ENCODE results near the gene NKD2.
"Not testable (repeated sequence)": the region's sequence is repeated elsewhere in the genome, so short reads cannot be mapped to it uniquely, and the experiment has no call there.

NKD2 gene

DNA sequence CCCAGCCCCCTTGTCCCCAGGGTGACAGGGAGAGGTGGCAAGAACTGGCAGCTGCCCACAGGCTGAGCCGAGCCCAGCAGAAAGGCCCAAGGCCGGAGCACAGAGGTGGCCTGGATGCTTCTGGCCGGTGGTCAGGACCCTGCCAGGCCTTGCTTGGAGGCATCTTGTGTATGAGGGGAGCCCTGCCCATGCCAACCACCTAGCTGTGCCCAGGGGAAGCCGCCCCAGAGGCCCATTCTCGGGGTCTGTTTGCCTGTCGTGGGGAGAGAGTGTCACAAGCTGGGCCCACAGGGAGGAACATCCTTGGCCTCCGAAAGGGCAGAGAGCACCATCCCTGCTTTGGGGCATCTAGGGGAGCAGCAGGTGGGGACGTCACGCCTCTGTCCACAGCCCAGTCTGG is 10.0 kb downstream of the NKD2 start:
- Mint-ChIP-seq H3K27me3 (ENCODE audit: low read depth, poor library complexity) (no peaks in the 10 kb centered on the region), H3K27ac (no peak overlapping the region), H3K4me1 (peaks cover 42% of the 10 kb centered on the region), H3K4me3 (no peak overlapping the region), H3K36me3 (ENCODE audit: low read depth) (no peaks in the 10 kb centered on the region), H3K9me3 (no peaks in the 10 kb centered on the region)
- no peak for DNase-seq
- no peak for TF ChIP-seq CTCF (IDR thresholded peaks at IDR 0.05)

DNA sequence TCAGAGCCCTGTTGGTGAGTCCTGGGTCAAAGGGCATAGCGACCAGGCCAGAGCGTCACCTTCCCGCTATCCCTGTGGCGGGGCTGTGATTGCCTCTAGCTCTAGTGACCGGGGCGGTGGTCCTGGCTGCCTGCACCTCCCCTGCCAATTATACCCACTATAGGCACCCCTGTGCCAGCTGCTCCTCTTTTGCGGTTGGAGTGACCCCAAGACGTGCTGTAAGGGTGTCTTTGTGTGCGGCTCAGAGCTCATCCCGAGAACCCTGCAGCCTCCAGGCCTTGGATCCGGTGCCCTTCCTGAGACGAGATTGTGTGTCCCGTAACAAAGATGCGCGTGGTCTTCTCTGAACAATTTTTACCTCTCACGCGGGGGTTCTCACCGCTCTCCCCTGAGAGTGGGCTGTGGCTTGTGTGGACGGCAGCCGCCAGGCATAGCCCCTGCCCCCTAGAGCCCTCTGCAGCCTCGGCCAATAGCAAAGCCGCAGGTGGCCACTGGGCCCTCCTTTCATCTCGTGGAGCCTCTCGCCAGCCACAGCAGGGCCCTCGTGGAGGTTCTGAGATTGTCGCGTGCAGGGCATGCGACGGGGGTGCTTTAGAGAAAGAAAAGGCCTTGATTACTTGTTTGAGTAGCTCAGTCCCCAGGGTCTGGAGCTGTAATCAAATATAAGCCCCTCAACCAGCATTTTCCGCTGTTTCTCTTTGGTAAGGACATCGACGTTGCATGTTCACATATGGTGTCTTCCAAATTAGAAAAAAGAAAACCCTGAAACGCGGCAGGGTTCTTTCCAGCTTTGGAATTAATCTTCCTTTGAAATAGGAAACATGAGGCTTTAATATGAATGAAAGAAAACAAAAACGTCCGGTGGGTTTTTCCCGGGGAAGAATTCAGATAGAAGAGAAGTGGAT is 10.7 kb downstream of the NKD2 start:
- no peak overlapping the region for H3K27ac Mint-ChIP-seq
- peaks cover 42% of the 10 kb centered on the region for H3K4me1 Mint-ChIP-seq
- H3K36me3 Mint-ChIP-seq (ENCODE audit: low read depth): no peaks in the 10 kb centered on the region
- no peak for TF ChIP-seq CTCF (IDR thresholded peaks at IDR 0.05)
- H3K9me3 Mint-ChIP-seq: no peaks in the 10 kb centered on the region
- DNase-seq: no peak
- no peak overlapping the region for H3K4me3 Mint-ChIP-seq
- no peaks in the 10 kb centered on the region for H3K27me3 Mint-ChIP-seq (ENCODE audit: low read depth, poor library complexity)

DNA sequence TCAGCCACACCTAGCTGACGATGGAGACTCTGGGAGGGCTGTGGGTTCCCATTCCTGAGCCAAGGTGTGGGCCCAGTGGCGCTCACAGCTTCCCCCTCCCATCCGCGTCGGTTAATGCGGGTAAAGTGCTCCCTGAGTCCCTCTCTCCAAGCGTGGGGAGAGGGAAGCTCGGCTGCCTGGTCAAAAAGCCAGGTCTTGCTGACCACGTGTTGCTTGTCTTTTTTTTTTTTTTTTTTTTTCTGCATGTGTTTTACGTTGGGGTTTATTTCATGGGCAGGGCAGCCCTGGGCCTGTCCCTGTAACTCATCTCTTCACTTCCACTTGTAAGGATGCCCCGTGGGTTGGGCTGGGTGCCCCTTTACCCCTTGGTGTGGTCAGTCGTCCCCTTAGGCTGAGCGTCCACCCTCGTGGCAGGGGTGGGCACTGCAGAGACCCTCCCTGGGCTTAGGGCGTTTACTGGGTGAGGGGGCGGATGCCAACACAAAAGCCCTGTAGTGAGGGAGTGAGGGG is 11.9 kb downstream of the NKD2 start:
- DNase-seq: no peak
- H3K36me3 Mint-ChIP-seq (ENCODE audit: low read depth): no peaks in the 10 kb centered on the region
- no peak overlapping the region for H3K27ac Mint-ChIP-seq
- H3K4me1 Mint-ChIP-seq: peaks cover 40% of the 10 kb centered on the region
- no peaks in the 10 kb centered on the region for H3K27me3 Mint-ChIP-seq (ENCODE audit: low read depth, poor library complexity)
- peak overlapping the region; percentile 35 for H3K4me3 Mint-ChIP-seq
- no peak for TF ChIP-seq CTCF (IDR thresholded peaks at IDR 0.05)
- no peaks in the 10 kb centered on the region for H3K9me3 Mint-ChIP-seq

DNA sequence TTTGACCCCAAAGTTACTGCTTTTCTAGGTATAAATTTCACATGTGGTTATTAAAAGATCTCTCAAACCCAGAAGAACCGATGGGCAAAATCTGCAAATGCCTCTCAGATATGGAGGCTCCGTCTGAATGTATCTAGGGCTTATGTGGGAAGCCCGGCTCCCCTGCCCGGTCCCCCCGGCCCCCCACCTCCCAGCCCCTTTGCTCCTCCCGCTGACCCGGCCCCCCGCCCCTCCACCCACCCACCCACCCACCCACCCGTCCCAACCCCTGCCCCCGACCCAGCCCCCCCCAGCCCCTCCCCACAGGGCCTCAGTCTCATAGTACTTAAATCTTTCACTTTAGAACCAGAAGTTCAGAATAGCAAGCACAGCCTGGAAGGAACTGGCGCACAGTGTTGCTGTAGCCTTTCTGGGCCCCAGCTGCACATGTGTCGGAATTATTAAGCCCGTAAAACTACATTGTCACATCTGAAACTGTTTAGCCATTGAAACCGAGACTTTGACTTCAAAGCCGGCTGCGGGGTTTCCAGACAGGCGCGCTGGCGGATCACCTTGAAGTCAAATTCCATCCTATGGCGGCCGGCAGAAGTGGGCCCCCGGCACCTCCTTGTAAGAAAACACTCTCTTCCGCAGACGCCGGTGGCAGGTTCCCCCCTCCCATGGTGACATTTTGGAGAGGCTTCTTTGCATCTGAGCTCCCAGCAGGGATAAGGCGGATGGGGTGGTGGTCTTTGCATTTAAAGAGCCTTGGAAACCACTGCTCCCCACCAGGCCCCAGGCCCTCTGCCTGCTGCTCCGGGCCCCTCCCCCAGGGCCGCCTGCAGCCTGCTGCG is 12.8 kb downstream of the NKD2 start:
- TF ChIP-seq CTCF (IDR thresholded peaks at IDR 0.05): no peak
- Mint-ChIP-seq H3K27ac (no peak overlapping the region), H3K4me3 (no peak overlapping the region), H3K9me3 (no peaks in the 10 kb centered on the region), H3K27me3 (ENCODE audit: low read depth, poor library complexity) (no peaks in the 10 kb centered on the region), H3K4me1 (peaks cover 32% of the 10 kb centered on the region), H3K36me3 (ENCODE audit: low read depth) (no peaks in the 10 kb centered on the region)
- DNase-seq: peak; percentile 67

DNA sequence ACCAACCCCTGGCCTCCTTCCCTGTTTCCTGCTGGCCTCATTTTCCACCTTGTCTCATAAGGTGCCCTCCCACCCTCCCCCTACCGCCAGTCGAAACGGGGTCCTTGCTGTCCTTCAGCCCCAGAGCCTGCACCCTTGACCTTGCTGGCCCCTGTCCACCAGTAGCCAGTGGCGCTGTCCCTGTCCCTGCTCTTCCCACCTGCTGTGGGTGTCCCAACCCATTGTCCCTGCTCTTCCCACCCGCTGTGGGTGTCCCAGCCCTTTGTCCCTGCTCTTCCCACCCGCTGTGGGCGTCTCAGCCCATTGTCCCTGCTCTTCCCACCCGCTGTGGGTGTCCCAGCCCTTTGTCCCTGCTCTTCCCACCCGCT is 13.4 kb downstream of the NKD2 start:
- H3K4me3 Mint-ChIP-seq; H3K9me3 Mint-ChIP-seq; H3K27me3 Mint-ChIP-seq (ENCODE audit: low read depth, poor library complexity); DNase-seq; H3K27ac Mint-ChIP-seq; H3K36me3 Mint-ChIP-seq (ENCODE audit: low read depth): not testable (repeated sequence)
- peaks cover 26% of the 10 kb centered on the region for H3K4me1 Mint-ChIP-seq
